Neutrophil (primary cell): ENCODE data around the gene LTBP1.
"Not testable (repeated sequence)": the region's sequence is repeated elsewhere in the genome, so short reads cannot be mapped to it uniquely, and the experiment has no call there.

Experiments
- H3K27ac ChIP-seq: fragments of 200-600 bp; sonication (generic); 2 replicates; pipeline ENCODE4 v1.5.1; 2016; ENCODE audit warnings: mild to moderate bottlenecking, moderate library complexity
- H3K27me3 ChIP-seq: fragments of 200-600 bp; sonication (generic); 2 replicates; pipeline ENCODE4 v1.6.0; 2016; ENCODE audit warnings: mild to moderate bottlenecking
- H3K36me3 ChIP-seq: fragments of 200-600 bp; sonication (generic); 2 replicates; pipeline ENCODE4 v1.5.1; 2017
- H3K4me1 ChIP-seq, 2 experiments: fragments of 200-600 bp in 1 of 2; sonication (generic) in 1 of 2; 1 replicate in 1 of 2; 2 replicates in 1 of 2; pipeline versions ENCODE4 v1.5.1 to v1.6.1; 2013 to 2016; ENCODE audit warnings: low read depth in 1 of 2, low read length in 1 of 2, mild to moderate bottlenecking in 1 of 2, moderate library complexity in 1 of 2; ENCODE audit not compliant: control insufficient read depth in 1 of 2, insufficient read depth in 1 of 2
- H3K4me3 ChIP-seq, 2 experiments: fragments of 200-600 bp in 1 of 2; sonication (generic) in 1 of 2; 1 replicate in 1 of 2; 2 replicates in 1 of 2; pipeline ENCODE4 v1.5.1; 2013 to 2016; ENCODE audit warnings: low read depth in 1 of 2, low read length in 1 of 2, mild to moderate bottlenecking in 1 of 2, moderate library complexity in 1 of 2
- H3K9me3 ChIP-seq: fragments of 200-600 bp; sonication (generic); 2 replicates; pipeline ENCODE4 v1.5.1; 2016
- TF ChIP-seq, protein P1 (sequence below): fragments of 200-600 bp; sonication (generic); IDR thresholded peaks from 2 replicates; pipeline ENCODE4 v1.5.1; 2016; ENCODE audit warnings: antibody characterized with exemption

The LTBP1 gene

GRCh38 chr2:33225350-33225749, 278.6 kb downstream of the LTBP1 start:
- Histone ChIP-seq H3K9me3 (no peaks in the 10 kb centered on the region), H3K4me3 (no peak overlapping the region), H3K4me1 (no peaks in the 10 kb centered on the region), H3K36me3 (no peaks in the 10 kb centered on the region), H3K27ac (no peak overlapping the region), H3K27me3 (no peaks in the 10 kb centered on the region)
- TF ChIP-seq, protein P1, sequence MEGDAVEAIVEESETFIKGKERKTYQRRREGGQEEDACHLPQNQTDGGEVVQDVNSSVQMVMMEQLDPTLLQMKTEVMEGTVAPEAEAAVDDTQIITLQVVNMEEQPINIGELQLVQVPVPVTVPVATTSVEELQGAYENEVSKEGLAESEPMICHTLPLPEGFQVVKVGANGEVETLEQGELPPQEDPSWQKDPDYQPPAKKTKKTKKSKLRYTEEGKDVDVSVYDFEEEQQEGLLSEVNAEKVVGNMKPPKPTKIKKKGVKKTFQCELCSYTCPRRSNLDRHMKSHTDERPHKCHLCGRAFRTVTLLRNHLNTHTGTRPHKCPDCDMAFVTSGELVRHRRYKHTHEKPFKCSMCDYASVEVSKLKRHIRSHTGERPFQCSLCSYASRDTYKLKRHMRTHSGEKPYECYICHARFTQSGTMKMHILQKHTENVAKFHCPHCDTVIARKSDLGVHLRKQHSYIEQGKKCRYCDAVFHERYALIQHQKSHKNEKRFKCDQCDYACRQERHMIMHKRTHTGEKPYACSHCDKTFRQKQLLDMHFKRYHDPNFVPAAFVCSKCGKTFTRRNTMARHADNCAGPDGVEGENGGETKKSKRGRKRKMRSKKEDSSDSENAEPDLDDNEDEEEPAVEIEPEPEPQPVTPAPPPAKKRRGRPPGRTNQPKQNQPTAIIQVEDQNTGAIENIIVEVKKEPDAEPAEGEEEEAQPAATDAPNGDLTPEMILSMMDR = no peak

- Histone ChIP-seq H3K4me1 (no peaks in the 10 kb centered on the region), H3K4me3 (no peak overlapping the region), H3K27me3 (no peaks in the 10 kb centered on the region), H3K27ac (no peak overlapping the region), H3K9me3 (no peaks in the 10 kb centered on the region), H3K36me3 (no peaks in the 10 kb centered on the region)
- TF ChIP-seq, protein P1 = no peak
Observed at GRCh38 chr2:33226546-33226945, 279.8 kb downstream of the LTBP1 start.

DNA sequence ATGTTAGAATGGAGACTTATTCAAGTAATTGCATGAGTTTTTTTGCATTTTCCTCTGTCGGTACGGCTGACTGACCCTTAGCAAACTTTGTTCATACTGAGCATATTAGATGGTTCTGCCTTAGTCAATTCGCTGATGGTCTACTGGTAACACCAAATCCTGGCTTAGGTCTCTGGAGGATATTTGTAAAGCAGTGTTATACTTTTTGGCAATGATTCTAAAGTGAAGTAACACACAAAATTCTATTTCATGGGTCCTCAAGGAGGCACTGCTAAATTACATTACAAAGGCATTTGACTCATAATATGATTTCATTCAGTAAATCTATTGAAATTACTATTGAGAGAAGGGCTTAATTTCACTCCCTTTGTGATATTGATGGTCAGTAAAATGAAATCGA, 282.9 kb downstream of the LTBP1 start:
- Histone ChIP-seq H3K27ac (no peak overlapping the region), H3K4me3 (no peak overlapping the region), H3K4me1 (no peaks in the 10 kb centered on the region), H3K9me3 (no peaks in the 10 kb centered on the region), H3K27me3 (no peaks in the 10 kb centered on the region), H3K36me3 (no peaks in the 10 kb centered on the region)
- TF ChIP-seq, protein P1 = no peak

DNA sequence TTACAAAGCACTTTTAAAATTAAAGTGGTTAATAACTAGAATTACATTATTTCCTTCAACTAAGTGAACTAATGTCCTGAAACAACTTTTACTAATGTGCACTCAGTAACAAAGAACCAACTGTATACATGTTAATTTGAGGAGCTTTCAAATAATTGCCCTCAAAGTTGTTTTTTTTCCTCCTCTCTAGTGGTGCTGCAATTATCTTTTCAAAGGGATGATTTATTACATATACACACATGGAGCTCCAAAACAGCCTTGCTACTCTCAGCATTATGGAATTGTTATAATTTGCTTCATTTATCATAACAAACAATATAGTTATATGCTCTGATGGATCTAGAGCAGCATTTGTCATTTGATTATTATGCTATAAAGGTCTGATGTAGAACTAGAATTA, 283.4 kb downstream of the LTBP1 start:
- H3K27ac ChIP-seq = no peak overlapping the region
- no peaks in the 10 kb centered on the region for H3K27me3 ChIP-seq
- no peaks in the 10 kb centered on the region for H3K36me3 ChIP-seq
- H3K9me3 ChIP-seq = no peaks in the 10 kb centered on the region
- TF ChIP-seq, protein P1 = no peak
- H3K4me1 ChIP-seq = no peaks in the 10 kb centered on the region
- H3K4me3 ChIP-seq = no peak overlapping the region

DNA sequence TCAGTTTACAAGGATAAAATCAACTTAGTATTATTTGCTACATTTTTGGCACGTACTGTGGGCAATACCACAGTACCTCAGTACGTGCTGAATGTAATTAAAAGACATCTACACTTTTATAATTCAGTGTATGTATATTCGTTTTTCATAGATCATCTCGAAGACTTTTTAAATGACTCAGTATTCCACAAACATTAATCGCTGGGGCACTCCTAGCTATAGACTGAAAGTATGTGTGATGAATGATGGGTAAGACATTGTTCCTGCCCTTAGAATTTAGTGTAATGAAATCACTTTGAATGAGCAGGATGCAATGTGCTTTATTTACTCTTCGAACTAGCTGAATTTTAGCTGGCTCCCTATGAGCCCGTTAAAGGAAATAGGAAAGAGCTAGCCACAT, 284.1 kb downstream of the LTBP1 start:
- no peak overlapping the region for H3K27ac ChIP-seq
- TF ChIP-seq, protein P1 = no peak
- H3K9me3 ChIP-seq = no peaks in the 10 kb centered on the region
- no peak overlapping the region for H3K4me3 ChIP-seq
- no peaks in the 10 kb centered on the region for H3K36me3 ChIP-seq
- H3K27me3 ChIP-seq = no peaks in the 10 kb centered on the region
- H3K4me1 ChIP-seq = no peaks in the 10 kb centered on the region

GRCh38 chr2:33235559-33235958, 288.8 kb downstream of the LTBP1 start:
- H3K27me3 ChIP-seq, H3K9me3 ChIP-seq, H3K27ac ChIP-seq, H3K36me3 ChIP-seq, H3K4me1 ChIP-seq, H3K4me3 ChIP-seq: not testable (repeated sequence)
